CD4-positive, alpha-beta memory T cell (primary cell): ENCODE measurements around the gene ALG12. TPM values are rescaled to one million over a fixed set of nuclear protein-coding genes. Genes with fewer than 3 reads are reported as not detected.

ENCODE experiments used
- CTCF ChIA-PET: fragments of 350-600 bp; sonication (Branson Sonifier 250); formaldehyde crosslinking; loops from one replicate; lab custom pipeline; 2021; ENCODE audit warnings: inconsistent platforms; ENCODE audit not compliant: partially characterized antibody; lab: Charles Lee
- POLR2A ChIA-PET: fragments of 350-600 bp; sonication (Branson Sonifier 250); formaldehyde crosslinking; loops from one replicate; lab custom pipeline; 2021; ENCODE audit not compliant: partially characterized antibody; lab: Charles Lee
- DNase-seq, 5 donors: peaks; one replicate each; pipeline versions ENCODE4 v3.0.0 to v3.0.0-alpha.2; 2020 to 2022; ENCODE audit warnings: mixed read lengths in 1 of 5
- H3K27ac ChIP-seq: one replicate; pipeline ENCODE4 v1.7.0; 2013; ENCODE audit warnings: low read depth, low read length
- H3K27me3 ChIP-seq: 2 replicates; pipeline ENCODE4 v1.7.0; 2013; ENCODE audit warnings: mild to moderate bottlenecking, low read length, moderate library complexity; ENCODE audit not compliant: insufficient read depth
- H3K36me3 ChIP-seq: 2 replicates; pipeline ENCODE4 v1.7.0; 2013; ENCODE audit warnings: mild to moderate bottlenecking, low read length, moderate library complexity; ENCODE audit not compliant: insufficient read depth
- H3K4me1 ChIP-seq: 2 replicates; pipeline ENCODE4 v1.7.0; 2013; ENCODE audit warnings: mild to moderate bottlenecking, low read length, moderate library complexity; ENCODE audit not compliant: insufficient read depth
- H3K4me3 ChIP-seq, 2 donors: one replicate each; pipeline ENCODE4 v1.7.0; 2013; ENCODE audit warnings: low read length in 2 of 2, mild to moderate bottlenecking in 1 of 2
- H3K9me3 ChIP-seq, 2 donors: one replicate each; pipeline ENCODE4 v1.7.0; 2013; ENCODE audit warnings: low read length in 2 of 2, control low read depth in 1 of 2; ENCODE audit not compliant: control insufficient read depth in 1 of 2
- H3K27ac Mint-ChIP-seq, 7 donors: one replicate each; pipeline ENCODE4 v1.8.0; 2020 to 2021; ENCODE audit warnings: mixed read lengths in 7 of 7, mild to moderate bottlenecking in 6 of 7, inconsistent platforms in 3 of 7, moderate library complexity in 3 of 7
- H3K27me3 Mint-ChIP-seq, 2 donors: one replicate each; pipeline ENCODE4 v1.8.0; 2020 to 2021; ENCODE audit warnings: mixed read lengths in 2 of 2
- H3K36me3 Mint-ChIP-seq, 2 donors: one replicate each; pipeline ENCODE4 v1.8.0; 2020 to 2021; ENCODE audit warnings: mixed read lengths in 2 of 2, inconsistent platforms in 1 of 2, mild to moderate bottlenecking in 1 of 2
- H3K4me1 Mint-ChIP-seq, 4 donors: one replicate each; pipeline ENCODE4 v1.8.0; 2020 to 2021; ENCODE audit warnings: mixed read lengths in 4 of 4, mild to moderate bottlenecking in 1 of 4
- H3K4me3 Mint-ChIP-seq, 8 donors: one replicate each; pipeline ENCODE4 v1.8.0; 2020 to 2021; ENCODE audit warnings: mixed read lengths in 8 of 8, mild to moderate bottlenecking in 7 of 8, moderate library complexity in 6 of 8, inconsistent platforms in 3 of 8
- H3K9me3 Mint-ChIP-seq, 8 donors: one replicate each; pipeline ENCODE4 v1.8.0; 2020 to 2021; ENCODE audit warnings: mixed read lengths in 8 of 8, mild to moderate bottlenecking in 5 of 8, inconsistent platforms in 3 of 8, moderate library complexity in 1 of 8
- intact Hi-C: fragments of 100-400 bp; cut with micrococcal nuclease; formaldehyde crosslinking; loops from one replicate; pipeline ENCODE4 v1.15.1; 2023
- polyA plus RNA-seq, 2 donors: library from polyadenylated mRNA; unstranded; fragments of 300-500 nt; fragmentation: Illumina TruSeq; gene quantifications; one replicate each; pipeline ENCODE4 v1.2.3, GENCODE V29; 2021
- total RNA-seq, 2 experiments: library from RNA; stranded (reverse); gene quantifications; one replicate each; pipeline ENCODE4 v1.2.3, GENCODE V29; 2021

Gene ALG12
- total and polyA plus RNA-seq, 4 experiments from 2014 or later = 16.9 to 27.2 (median 19.3) TPM

GRCh38 chr22:49873228-49873940 is 44.9 kb downstream of the ALG12 start:
- H3K4me3 Mint-ChIP-seq = peak overlapping the region in 2 of 8 donors; percentile 1 to 8
- CTCF ChIA-PET = interaction anchor here (0.8 to 1.3 kb wide), 2 partner anchors 14 to 17 kb away, joined by 3 to 4 read pairs; no protein-coding TSS in a partner anchor

GRCh38 chr22:49872347-49872746 is 45.9 kb downstream of the ALG12 start:
- ChIA-PET CTCF (interaction anchor here (1.2 to 1.3 kb wide), 2 partner anchors 18 to 105 kb away, joined by 3 to 4 read pairs; no protein-coding TSS in a partner anchor), POLR2A (interaction anchor here (5.9 kb wide), 1 partner anchor 17 kb away, joined by 39 read pairs; the partner anchor contains the start of gene ZBED4)
- peaks cover 43 to 72% (median 61%) of the 10 kb centered on the region in 4 donors for H3K4me1 Mint-ChIP-seq
- peak overlapping the region in 3 of 8 donors; percentile 15 to 32 (median 25) for H3K4me3 Mint-ChIP-seq
- no peak for DNase-seq
- no peaks in the 10 kb centered on the region for H3K27me3 Mint-ChIP-seq
- H3K36me3 ChIP-seq = no peaks in the 10 kb centered on the region
- no peaks in the 10 kb centered on the region for H3K27me3 ChIP-seq
- H3K9me3 ChIP-seq = no peaks in the 10 kb centered on the region
- H3K4me3 ChIP-seq = no peak overlapping the region
- peaks cover 48% of the 10 kb centered on the region for H3K4me1 ChIP-seq
- intact Hi-C loops = loop anchor here (5.0 kb wide), 1 partner anchor 35 kb away; no protein-coding TSS in a partner anchor
- peaks cover 39 to 40% of the 10 kb centered on the region in 2 donors for H3K36me3 Mint-ChIP-seq
- H3K27ac Mint-ChIP-seq = peak overlapping the region in 4 of 7 donors; percentile 19 to 77 (median 50)
- H3K27ac ChIP-seq = no peak overlapping the region
- H3K9me3 Mint-ChIP-seq = peaks cover 0 to 19% (median 7%) of the 10 kb centered on the region in 8 donors

More at GRCh38 chr22:49873228-49873940, 44.9 kb downstream of the ALG12 start:
- POLR2A ChIA-PET = no interaction called here
- H3K4me1 ChIP-seq = peaks cover 37% of the 10 kb centered on the region
- Mint-ChIP-seq H3K9me3 (peaks cover 0 to 14% (median 5%) of the 10 kb centered on the region in 8 donors), H3K36me3 (peaks cover 36 to 37% of the 10 kb centered on the region in 2 donors), H3K27ac (peak overlapping the region; percentile 45 to 91 (median 81)), H3K4me1 (peaks cover 36 to 70% (median 54%) of the 10 kb centered on the region in 4 donors), H3K27me3 (no peaks in the 10 kb centered on the region)
- no peak overlapping the region for H3K4me3 ChIP-seq
- H3K27ac ChIP-seq = no peak overlapping the region
- intact Hi-C loops = loop anchor here (5.0 kb wide), 1 partner anchor 36 kb away; no protein-coding TSS in a partner anchor
- no peaks in the 10 kb centered on the region for H3K9me3 ChIP-seq
- no peak for DNase-seq
- H3K27me3 ChIP-seq = no peaks in the 10 kb centered on the region
- H3K36me3 ChIP-seq = no peaks in the 10 kb centered on the region

GRCh38 chr22:49871482-49871881 is 46.8 kb downstream of the ALG12 start:
- Mint-ChIP-seq H3K4me1 (peaks cover 49 to 77% (median 67%) of the 10 kb centered on the region in 4 donors), H3K4me3 (peak overlapping the region in 2 of 8 donors; percentile 7 to 25), H3K36me3 (peaks cover 43 to 46% of the 10 kb centered on the region in 2 donors), H3K9me3 (peaks cover 0 to 26% (median 14%) of the 10 kb centered on the region in 8 donors), H3K27ac (peak overlapping the region in 1 of 7 donors; percentile 19), H3K27me3 (no peaks in the 10 kb centered on the region)
- intact Hi-C loops = loop anchor here (2.0 to 5.0 kb wide), 2 partner anchors 17 to 34 kb away; no protein-coding TSS in a partner anchor
- peaks cover 54% of the 10 kb centered on the region for H3K4me1 ChIP-seq
- H3K9me3 ChIP-seq = no peaks in the 10 kb centered on the region
- H3K36me3 ChIP-seq = no peaks in the 10 kb centered on the region
- H3K4me3 ChIP-seq = no peak overlapping the region
- DNase-seq = no peak
- no peak overlapping the region for H3K27ac ChIP-seq
- ChIA-PET CTCF (interaction anchor here (1.2 kb wide), 1 partner anchor 104 kb away, joined by 3 read pairs; no protein-coding TSS in a partner anchor), POLR2A (interaction anchor here (1.1 to 5.9 kb wide), 4 partner anchors 16 to 102 kb away, joined by 3 to 39 read pairs (median 4); partner anchors contain the start of gene ZBED4)
- no peaks in the 10 kb centered on the region for H3K27me3 ChIP-seq

GRCh38 chr22:49869845-49870712 is 48.2 kb downstream of the ALG12 start:
- DNase-seq = peak; percentile 75 to 83 (median 80)
- H3K4me1 ChIP-seq = peaks cover 54% of the 10 kb centered on the region
- Mint-ChIP-seq H3K27me3 (no peaks in the 10 kb centered on the region), H3K36me3 (peaks cover 48 to 51% of the 10 kb centered on the region in 2 donors), H3K4me3 (peak overlapping the region; percentile 51 to 80 (median 67)), H3K9me3 (peaks cover 0 to 37% (median 25%) of the 10 kb centered on the region in 8 donors), H3K4me1 (peaks cover 52 to 76% (median 68%) of the 10 kb centered on the region in 4 donors), H3K27ac (peak overlapping the region; percentile 83 to 95 (median 93))
- no peak overlapping the region for H3K4me3 ChIP-seq
- H3K27me3 ChIP-seq = no peaks in the 10 kb centered on the region
- H3K9me3 ChIP-seq = no peaks in the 10 kb centered on the region
- ChIA-PET POLR2A (interaction anchor here (0.9 to 5.9 kb wide), 7 partner anchors 10 to 100 kb away, joined by 3 to 39 read pairs (median 4); partner anchors contain the start of gene ZBED4), CTCF (interaction anchor here (1.0 to 2.1 kb wide), 3 partner anchors 44 to 103 kb away, joined by 3 to 4 read pairs (median 4); no protein-coding TSS in a partner anchor)
- H3K36me3 ChIP-seq = no peaks in the 10 kb centered on the region
- H3K27ac ChIP-seq = no peak overlapping the region
- intact Hi-C loops = loop anchor here (2.0 to 5.0 kb wide), 2 partner anchors 15 to 33 kb away; no protein-coding TSS in a partner anchor

GRCh38 chr22:49869086-49869830 is 49.0 kb downstream of the ALG12 start:
- Mint-ChIP-seq H3K4me1 (peaks cover 53 to 76% (median 68%) of the 10 kb centered on the region in 4 donors), H3K27me3 (no peaks in the 10 kb centered on the region), H3K27ac (peak overlapping the region; percentile 81 to 95 (median 87)), H3K4me3 (peak overlapping the region in 7 of 8 donors; percentile 45 to 72 (median 68)), H3K36me3 (peaks cover 45 to 48% of the 10 kb centered on the region in 2 donors), H3K9me3 (peaks cover 0 to 37% (median 25%) of the 10 kb centered on the region in 8 donors)
- no peaks in the 10 kb centered on the region for H3K9me3 ChIP-seq
- H3K4me1 ChIP-seq = peaks cover 56% of the 10 kb centered on the region
- no peak for DNase-seq
- no peak overlapping the region for H3K4me3 ChIP-seq
- CTCF ChIA-PET = interaction anchor here (1.8 to 2.1 kb wide), 2 partner anchors 43 to 102 kb away, joined by 4 read pairs; no protein-coding TSS in a partner anchor
- no peak overlapping the region for H3K27ac ChIP-seq
- no peaks in the 10 kb centered on the region for H3K27me3 ChIP-seq
- POLR2A ChIA-PET = interaction anchor here (1.0 to 5.9 kb wide), 4 partner anchors 10 to 30 kb away, joined by 3 to 39 read pairs (median 8); partner anchors contain the start of gene ZBED4
- intact Hi-C loops = no loop called here
- H3K36me3 ChIP-seq = no peaks in the 10 kb centered on the region
